HuH-7 (cell line): ENCODE data around the gene PLEKHA6.
A peak's percentile ranks its signal among the peaks of the same experiment; 100 is the strongest.

Source experiments
- DNase-seq: peaks from one replicate; pipeline ENCODE4 v3.0.0; 2011; ENCODE audit warnings: low spot score

PLEKHA6 gene

DNA sequence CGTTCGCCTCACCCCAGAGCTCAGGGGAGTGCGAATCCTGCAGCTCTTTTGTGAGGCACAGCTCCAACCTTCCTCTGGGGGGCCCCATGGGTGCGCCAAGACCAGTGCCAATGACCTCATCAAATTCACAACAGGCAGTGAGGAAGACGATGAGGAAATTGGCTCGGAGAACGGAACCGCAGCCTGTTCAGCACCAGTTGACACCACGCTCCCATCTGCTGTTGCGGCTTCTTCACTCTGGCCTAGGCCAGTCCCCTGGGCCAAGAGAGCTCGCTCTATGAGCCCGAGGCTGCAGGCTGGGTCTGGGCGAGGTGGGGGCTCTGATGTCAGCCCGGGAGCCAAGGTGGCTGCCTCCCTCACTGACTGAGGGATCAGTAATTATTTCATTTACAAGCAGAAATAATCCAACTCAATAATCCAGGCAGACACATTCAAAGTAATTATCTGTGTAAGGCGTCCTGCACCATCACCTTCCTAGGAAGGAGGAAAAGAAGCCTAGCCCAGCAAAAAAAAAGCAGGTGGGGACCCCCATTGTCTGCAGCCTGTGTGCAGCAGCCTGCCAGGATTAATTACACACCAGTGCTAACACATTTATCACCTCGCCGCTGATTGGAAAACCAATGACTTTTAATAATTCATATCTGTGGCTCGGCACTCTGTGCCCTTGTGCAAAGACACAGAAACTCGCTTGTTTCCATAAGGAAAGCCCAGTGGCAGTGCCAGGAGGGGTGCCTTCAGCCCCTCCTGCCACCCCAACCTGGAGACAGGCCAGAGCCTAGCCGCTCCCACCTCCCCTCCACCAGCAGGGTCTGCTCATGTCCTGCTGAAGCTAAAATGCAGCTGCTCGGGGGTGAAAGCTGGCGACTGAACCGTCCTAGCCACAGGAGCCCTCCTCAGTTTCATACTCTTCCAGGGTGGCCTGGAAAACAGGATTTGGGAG lies 1.9 kb downstream of the PLEKHA6 start:
- DNase-seq: no peak

DNA sequence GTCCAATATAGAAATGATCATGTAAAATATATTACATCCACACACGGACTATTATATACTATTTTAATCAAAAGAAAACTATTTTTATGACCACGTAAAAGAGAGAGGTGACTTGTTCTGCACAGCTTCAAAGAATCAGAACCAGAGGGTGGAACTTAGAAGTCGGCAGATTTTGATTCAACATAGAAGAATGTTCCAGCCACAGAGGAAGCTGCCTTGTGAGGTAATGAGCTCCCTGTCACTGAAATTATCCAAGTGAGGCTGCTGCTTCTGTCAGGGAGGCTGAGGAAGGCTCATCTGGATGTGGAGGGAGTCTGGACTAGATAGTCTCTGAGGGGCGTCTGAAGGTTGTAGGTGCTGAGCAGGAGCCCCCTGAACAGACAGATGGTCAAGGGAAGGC lies 2.7 kb downstream of the PLEKHA6 start:
- no peak for DNase-seq

DNA sequence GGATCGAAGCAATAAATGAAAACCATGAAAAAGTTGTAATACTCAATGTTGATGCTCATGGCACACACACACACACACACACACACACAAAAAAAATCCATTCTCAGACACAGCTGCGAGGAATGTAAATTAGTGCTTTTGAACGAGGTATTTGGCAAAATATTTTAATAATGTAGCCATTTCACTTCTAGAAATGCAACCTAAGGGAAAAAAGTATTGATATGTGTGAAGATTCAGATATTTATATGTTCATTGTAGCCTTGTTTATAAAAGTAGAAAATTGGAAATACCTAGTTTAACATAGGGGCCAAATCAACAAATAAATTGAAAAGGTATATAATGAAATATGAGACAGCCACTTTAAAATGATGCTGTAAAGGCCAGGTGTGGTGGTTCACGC lies 3.8 kb downstream of the PLEKHA6 start:
- no peak for DNase-seq

DNA sequence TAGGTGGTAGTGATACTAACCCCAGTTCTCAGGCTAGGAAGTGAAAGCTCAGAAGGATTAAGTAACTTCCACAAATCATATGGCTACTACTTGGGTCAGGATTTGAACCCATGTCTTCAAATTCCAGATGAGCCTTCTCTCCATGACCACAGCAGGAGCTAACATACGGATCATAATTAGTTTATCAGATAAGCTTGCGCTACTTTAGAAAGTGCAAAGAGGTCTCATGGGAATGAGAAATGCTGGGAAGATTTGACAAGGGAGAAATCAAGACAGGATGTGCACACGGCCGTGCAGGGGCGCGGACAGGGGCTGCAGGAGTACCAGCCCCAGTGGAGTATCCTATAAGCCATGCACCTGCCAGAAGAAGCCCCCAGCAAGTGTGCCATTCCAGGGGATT lies 5.2 kb downstream of the PLEKHA6 start:
- no peak for DNase-seq

DNA sequence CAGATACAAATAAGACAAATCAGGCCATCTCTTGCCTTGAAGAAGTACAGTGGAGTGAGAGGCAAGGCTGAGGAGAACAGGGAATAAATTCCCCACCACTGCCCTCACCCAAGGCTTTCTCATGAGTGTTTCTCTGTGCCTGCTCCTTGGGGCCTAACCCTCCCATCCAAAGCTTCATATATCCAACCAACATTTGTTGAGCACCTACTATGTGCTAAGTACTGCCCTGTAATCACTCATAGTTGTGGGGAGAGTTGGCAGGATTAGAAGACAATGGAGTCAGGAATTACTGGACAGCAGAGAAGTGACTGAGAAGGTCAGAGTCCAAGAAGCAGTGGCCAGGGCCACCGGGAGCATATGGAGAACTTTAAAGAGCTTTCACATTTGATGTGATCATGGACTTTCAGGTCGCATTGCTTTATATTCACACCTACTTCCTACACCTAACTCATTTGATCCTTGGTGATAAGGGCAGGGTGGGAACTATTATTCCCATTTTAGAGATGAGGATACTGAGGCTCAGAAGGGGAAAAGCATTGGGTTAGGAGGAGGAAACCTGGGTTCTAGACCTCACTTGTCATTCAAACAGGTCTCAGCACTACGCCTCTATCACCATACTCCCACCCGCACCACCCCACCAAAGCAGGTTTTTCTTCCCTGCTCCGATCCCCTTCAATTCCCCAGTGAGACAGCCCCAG lies 6.4 kb downstream of the PLEKHA6 start:
- DNase-seq: no peak

DNA sequence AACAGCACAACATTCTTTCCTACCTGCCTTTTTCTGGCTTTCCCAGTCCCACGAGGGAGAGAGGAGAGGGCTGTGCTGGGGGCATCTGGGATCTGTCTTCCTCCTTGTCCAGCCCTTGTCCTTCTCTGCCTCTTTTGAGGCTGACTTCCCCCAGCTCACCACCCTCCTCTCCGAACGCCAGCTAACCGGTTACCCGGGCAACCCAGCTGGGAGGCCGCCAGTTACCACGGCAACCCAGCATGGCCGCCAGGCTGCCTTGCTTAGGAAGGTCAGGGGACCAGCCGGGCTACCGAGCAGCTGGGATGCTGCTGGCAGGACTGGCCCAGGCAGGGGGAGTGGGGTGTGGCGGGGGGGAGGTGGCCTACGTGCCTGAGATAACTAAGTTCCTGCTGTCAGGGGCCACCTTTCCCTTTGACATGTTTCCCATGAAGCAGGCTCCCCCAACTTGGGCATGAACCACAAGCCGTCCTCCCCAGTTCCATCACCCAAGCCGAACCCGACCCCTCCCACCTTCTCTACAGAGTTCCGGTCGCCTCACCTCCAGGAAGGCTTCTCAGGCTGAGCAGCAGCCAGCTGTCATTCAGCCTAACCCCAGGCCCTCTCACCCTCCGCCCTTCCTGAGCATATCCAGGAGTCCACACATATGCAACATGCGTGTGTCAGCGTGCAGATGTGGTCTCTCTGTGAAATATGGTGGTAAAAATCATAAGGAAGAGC lies 8.7 kb downstream of the PLEKHA6 start:
- no peak for DNase-seq

DNA sequence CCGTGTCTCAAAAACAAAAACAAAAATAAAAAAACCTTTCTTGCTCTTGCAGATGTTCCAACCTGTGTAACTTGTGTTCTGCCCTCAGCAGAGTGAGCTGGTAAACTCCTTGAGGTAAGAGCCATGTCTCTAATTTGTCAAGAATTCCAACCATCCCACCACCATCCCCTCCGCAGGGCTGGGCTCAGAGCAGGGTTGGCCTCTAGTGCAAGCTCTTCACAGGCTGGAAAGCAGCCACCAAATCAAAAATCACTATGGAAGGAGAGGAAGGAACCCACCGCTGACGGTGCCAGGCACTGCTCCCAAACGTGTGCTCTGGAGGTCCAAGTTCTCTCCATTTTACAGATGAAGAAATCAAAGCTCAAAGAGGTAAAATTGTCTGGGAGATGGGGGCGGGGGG lies 9.4 kb downstream of the PLEKHA6 start:
- DNase-seq: no peak

DNA sequence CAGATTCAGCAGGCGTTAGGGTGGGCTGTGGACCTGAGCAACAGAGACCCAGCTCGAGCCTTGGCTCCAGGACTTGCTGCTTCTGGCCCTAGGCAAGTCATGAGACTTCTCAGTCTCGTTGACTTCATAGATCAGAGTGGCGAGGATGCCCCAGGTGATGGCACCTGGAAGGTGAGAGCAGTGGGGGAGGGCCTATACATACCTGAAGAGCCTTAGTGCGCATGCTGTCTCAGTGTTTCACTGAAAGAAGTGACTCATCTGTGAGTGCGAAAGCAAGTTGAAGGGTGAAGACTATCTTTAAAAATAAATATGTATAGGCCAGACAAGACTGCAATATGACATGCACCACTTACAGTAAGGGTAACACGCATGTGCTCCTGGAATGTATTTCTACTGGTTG lies 10.1 kb downstream of the PLEKHA6 start:
- no peak for DNase-seq

DNA sequence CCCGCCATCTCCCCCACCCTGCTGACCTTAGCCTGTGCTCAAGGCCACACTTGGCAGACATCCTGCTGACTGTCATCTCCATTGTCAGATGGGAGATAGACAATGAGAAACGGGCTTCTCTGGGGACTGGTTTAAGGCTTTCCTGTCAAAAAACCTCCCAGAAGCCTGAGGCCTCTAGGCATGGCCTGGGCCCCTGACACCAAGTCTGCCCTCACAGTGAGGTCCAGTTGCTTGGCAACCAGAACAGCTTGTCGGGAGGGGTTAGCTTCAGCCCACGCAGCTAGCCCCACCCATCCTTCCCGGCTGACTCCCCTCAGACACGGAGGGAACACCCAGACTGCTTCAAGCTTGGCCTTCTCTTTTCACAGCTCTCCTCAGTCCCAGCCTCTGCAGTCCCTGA lies 11.0 kb downstream of the PLEKHA6 start:
- DNase-seq: peak; percentile 30

DNA sequence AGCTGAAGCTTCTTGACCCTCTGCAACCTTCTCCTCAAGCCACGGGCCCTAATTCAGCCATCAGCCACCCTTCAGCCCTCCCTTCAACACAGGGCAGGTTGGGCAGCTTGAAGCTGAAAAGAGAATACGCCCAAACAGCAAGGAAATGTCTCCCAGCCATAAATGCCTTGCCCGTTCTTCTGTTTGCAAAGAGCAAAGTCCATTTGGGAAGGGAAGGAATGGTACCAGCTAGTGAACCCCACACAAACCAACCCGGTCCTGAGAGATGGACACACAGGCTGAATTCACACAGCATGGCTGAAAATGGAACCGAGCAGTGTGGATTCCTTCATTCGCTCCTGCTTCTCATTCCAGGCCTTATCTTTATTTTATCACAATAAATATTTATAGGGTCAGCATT lies 11.5 kb downstream of the PLEKHA6 start:
- peak; percentile 39 for DNase-seq

DNA sequence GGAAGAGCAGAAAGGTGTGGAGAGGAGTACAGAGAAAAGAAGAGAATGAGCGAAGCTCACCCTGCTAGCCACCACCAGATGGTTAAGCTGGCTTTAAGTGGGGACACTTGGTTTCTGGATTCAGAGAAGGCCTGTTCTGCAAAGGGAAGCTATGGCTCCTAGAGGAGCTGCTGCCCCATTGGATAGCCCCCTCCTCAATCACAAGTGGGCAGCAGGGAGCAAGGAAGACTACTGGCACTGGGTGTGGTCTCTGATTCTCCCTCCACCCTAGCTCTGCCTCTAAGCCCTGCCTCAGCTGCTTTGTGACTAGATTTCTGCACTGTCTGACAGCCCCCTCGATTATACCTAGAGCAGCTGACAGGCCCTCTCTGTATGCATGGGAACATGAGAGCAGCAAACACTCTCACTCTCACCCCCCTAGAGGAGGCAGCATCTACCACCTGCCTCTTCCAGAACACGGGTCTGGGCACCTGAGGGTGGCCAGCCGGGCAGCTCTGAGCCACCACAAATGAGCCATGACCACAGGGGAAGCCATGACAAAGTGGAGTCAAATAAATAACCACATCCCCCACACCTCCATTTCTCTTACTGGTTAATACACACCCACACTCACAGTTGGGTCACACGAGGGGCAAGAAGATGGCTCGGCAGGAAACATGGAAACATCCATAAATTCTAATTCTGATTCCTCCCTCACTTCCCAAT lies 13.6 kb downstream of the PLEKHA6 start:
- DNase-seq: no peak

DNA sequence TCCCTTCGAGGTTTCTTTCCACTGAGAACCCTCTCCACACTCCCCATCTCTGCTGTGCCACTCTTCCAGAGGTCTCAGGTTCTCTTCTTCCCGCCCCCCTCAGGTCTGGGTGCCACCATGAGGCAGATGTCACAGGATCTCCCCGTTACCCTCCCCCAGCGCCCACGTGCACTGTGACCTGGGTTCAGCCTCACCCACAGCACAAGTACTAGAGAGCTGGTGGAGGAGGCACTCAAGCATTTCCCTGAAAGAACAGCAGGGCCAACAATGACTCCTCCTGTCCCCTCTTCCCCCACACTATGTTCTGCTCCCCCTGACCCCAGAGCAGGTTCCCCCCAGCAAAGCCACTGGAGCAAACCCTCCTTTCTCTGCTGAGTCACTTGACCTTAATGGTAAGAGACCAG lies 14.3 kb downstream of the PLEKHA6 start:
- DNase-seq: no peak

DNA sequence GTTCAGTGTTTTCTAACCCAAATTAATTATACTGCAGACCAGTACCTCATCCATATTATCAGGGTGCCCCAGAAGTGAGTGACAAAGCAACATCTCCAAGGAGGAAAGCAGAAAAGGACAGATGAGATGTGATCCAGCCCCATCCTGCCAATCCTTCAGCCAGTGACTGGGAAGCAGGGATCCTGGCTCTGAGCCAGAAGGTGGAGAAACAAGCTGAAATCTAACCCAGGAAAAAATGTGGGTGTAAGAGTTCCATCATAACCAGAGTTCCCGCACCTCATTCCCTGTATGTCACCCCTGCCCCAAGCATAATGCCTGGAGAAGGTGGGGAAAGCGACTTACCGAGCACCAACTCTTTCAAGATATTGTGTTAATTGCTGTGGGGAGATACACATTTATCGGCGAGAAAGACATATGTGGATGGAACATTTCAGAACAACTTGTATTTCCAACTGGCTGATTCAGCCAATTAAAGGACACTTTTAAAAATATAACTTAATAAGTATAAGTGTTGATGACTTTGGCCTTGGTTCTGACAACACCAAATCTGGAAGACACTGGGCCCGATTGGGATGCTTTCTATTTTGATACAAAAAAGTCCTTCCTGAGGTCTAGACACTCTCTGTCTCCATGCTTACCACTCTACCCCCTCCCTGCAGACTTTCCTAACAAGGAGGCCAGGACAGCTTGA lies 14.9 kb downstream of the PLEKHA6 start:
- no peak for DNase-seq

DNA sequence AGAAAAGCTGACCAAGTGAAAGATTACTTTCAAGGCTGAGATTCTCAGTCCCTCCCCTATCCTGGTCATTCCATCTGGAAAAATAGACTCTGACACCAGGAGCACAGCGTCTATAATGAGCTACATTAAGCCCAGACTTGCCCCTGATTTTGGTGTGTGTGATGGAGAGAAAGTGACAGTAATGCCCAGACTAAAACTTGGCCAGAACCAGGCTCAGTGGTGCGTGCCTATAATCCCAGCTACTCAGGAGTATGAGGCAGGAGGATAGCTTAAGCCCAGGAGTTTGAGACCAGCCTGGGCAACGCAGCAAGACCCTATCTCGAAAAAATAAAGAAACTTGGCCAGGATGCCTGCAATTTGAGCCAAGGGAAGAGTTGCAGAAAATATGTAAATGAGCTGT lies 15.9 kb downstream of the PLEKHA6 start:
- DNase-seq: no peak

DNA sequence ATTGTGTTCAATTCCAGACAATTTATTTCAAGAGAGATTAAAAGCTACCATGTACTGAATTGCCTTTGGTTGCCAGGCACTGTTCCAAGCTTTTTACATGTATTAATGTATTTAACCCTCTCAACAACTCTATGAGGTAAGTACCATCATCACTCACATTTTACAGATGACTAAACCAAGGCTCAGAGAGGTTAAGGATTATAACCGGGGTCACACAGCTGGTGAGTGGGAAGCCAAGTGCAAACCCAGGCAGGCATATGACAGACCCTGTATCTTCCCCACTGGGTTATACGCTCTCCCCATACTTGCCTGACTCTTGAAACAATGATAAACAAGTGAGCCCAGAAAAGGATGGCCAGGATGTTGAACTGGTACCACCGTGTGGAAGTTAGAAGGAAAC lies 16.5 kb downstream of the PLEKHA6 start:
- DNase-seq: no peak

DNA sequence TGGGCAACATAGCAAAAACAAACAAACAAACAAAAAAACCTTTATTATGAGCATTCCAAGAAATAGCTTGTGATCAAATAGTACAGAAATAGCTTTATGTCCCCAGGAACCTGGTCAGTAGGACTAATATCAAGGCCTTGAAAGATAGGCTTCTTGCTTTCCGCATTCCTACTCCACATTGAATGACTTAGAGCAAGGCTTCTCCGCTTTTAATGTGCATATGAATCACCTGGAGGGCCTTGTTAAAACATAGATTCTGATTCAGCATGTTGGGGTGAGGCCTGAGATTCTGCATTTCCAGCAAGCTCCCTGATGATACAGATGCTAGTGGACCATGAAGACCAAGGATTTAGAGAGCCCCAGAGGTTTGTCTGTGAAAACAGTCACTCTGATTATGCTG lies 17.4 kb downstream of the PLEKHA6 start:
- no peak for DNase-seq

DNA sequence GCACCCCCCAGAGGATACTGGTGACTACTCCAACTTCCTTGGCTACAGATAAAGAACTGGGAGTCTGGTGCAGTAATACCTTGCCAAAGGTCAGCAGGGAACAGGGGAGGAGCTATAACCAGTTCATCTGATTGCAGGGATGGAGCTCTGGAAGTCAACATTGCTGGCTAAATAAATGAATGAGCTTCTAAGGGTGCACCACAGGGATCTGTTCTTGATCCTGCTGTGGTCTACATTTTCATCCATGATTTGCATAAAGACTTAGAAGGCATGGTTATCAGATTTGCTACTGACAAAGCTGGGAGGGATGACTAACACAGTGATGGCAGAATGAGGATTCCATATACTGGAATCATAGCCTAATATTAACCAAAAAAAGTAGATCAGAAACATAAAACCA lies 18.3 kb downstream of the PLEKHA6 start:
- DNase-seq: peak; percentile 67

DNA sequence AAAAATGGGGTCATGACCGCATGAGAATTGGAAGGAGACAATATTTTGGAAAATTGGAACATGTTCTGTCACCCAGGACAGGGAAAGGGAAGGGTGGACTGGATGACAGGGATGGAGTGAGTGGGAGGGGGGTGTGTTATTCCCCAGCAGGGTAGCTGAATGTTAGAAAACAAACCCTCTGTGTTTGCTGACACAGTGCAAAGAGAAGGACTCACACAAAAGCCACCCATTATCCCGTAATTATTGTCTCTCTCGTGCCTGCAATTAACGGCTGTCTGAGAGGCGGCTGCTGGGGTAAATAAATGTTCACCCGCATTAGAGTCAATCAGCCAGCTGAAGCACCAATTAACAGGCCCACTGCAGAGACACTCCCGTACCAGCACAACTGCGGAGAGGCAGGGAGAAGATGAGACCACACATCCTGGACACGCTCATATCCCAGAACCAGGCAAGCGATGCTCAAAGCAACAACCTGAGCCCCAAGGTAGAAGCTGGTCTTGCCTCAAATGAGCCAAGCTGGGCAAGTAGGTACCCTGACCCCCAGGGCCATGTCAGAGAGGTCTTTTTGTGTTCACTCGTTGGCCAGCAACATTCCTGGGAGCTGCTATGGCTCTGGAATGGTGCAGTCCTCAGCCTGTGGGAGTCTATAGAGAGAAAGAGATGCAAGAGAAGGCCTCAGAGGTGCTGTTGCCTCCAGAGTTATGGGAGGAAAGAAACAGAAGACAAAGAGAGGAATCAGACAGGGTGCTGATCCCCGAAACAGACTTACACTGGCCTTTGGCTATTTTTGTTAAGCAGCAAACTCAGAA lies 19.4 kb downstream of the PLEKHA6 start:
- no peak for DNase-seq

DNA sequence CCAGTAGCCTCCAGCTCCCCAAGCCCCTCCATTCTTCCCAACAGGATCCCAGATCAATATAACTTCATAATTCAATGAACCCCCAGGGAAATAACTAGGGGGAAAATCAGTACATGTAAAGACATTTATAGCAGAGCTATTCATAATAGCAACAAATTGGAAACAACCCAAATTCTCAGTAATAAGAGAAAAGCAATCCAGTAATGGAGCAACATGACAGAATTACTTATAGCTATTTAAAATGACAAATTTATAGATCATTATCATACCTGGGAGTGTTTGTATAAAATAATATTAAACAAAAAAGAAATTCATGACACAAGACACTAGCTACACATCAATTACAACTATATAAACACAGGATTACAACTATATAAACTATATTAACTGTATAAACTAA lies 20.2 kb downstream of the PLEKHA6 start:
- no peak for DNase-seq

DNA sequence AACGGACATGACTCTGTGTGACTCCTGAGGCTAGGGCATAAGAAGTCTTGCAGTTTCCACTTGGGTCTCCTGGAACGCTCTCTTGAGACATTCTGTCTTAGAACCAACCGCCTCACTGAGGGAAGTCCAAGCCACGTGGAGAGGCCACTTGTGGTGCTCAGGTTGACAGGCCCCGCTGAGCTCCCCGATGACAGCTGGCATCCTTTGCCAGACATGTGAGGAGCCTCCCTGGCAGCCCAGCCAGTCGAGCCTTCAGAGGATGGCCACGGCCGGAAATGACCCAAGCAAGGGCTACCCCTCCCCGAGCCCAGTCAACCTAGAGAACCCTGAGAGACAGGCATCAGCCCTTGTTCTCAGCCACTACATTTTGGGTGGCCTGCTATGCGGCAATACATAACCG lies 20.7 kb downstream of the PLEKHA6 start:
- no peak for DNase-seq

DNA sequence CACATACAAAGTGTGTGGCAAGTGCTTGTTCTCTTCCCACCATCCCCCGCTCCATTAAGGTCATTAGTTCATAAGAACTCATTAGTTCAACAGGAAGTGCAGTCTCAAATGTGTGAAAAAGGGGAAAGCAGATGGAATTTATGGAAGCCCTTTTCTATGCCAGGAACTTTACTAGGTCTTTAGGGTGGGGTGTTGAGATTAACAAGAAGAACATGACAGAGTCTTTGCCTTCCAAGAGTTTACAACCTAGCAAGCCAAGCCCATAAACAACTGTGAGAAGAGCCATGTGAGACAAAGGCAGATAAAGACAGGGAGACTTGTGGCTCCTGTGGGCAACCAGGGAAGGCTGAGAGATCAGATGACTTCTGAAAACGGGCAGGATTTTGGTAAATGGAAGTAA lies 21.4 kb downstream of the PLEKHA6 start:
- DNase-seq: no peak
